ENCODE measurements around the gene REM2.

GRCh38 chr14:22844221-22845102, 38.6 kb upstream of the REM2 start:
- TF ChIP-seq PBX3 (IDR thresholded peaks at IDR 0.05) (no peak), TAF1 (IDR thresholded peaks at IDR 0.05; ENCODE audit: borderline replicate concordance, low read depth, low read length) (no peak), MAX (IDR thresholded peaks at IDR 0.05; ENCODE audit: low read depth) (no peak), USF2 (IDR thresholded peaks at IDR 0.05; ENCODE audit: borderline replicate concordance, low read depth, low read length) (no peak), RAD21 (IDR thresholded peaks at IDR 0.05; ENCODE audit: low read length) (no peak), GATA2 (CRISPR knock-in tag; IDR thresholded peaks at IDR 0.05) (no peak), EZH2phosphoT487 (IDR thresholded peaks at IDR 0.05; ENCODE audit: borderline replicate concordance, low read depth) (no peak), CTCF (IDR thresholded peaks at IDR 0.05) (no peak), SMC3 (IDR thresholded peaks at IDR 0.05; ENCODE audit: low read depth, low read length) (no peak), POLR2AphosphoS5 (IDR thresholded peaks at IDR 0.05; ENCODE audit: low read depth, low read length) (no peak)
